Measurements from ENCODE around the gene IL1RL2.

IL1RL2 gene

DNA sequence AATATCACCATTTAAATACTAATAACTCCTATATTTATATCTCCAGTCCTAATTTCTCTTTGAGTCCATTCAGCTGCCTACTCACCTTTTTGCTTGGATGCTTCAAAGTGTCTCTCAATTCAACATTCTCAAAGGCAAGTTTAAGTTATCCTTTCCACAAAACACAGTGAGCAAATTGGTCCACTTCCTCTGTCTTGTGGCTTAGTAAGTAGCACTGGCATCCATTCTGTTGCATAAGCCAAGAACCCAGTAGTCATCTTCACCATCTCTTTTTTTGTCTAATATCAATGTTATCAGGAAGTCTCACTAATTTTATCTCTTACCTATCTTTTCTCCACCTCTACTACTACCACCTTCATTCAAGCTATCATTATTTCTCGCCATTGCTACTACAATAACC is 97.2 kb downstream of the IL1RL2 start:
- Mint-ChIP-seq H3K4me3 (no peak overlapping the region), H3K9me3 (no peaks in the 10 kb centered on the region), H3K36me3 (ENCODE audit: low read depth) (no peaks in the 10 kb centered on the region), H3K27me3 (peaks cover 34% of the 10 kb centered on the region), H3K27ac (no peak overlapping the region), H3K4me1 (ENCODE audit: low read depth) (peaks cover 8% of the 10 kb centered on the region)
- intact Hi-C loops (cut with micrococcal nuclease) = no loop called here

GRCh38 chr2:102284611-102285010 is 97.8 kb downstream of the IL1RL2 start:
- no peak overlapping the region for H3K27ac Mint-ChIP-seq
- H3K36me3 Mint-ChIP-seq (ENCODE audit: low read depth) = no peaks in the 10 kb centered on the region
- no peaks in the 10 kb centered on the region for H3K9me3 Mint-ChIP-seq
- peaks cover 38% of the 10 kb centered on the region for H3K27me3 Mint-ChIP-seq
- no peak overlapping the region for H3K4me3 Mint-ChIP-seq
- H3K4me1 Mint-ChIP-seq (ENCODE audit: low read depth) = peaks cover 6% of the 10 kb centered on the region
- intact Hi-C loops (cut with micrococcal nuclease) = no loop called here

- H3K27me3 Mint-ChIP-seq = peaks cover 38% of the 10 kb centered on the region
- no peak overlapping the region for H3K4me3 Mint-ChIP-seq
- no peak overlapping the region for H3K27ac Mint-ChIP-seq
- intact Hi-C loops (cut with micrococcal nuclease) = no loop called here
- H3K4me1 Mint-ChIP-seq (ENCODE audit: low read depth) = peaks cover 6% of the 10 kb centered on the region
- no peaks in the 10 kb centered on the region for H3K9me3 Mint-ChIP-seq
- H3K36me3 Mint-ChIP-seq (ENCODE audit: low read depth) = no peaks in the 10 kb centered on the region
Observed at GRCh38 chr2:102285368-102285767, 98.5 kb downstream of the IL1RL2 start.

GRCh38 chr2:102286041-102286440 is 99.2 kb downstream of the IL1RL2 start:
- Mint-ChIP-seq H3K4me1 (ENCODE audit: low read depth) (peaks cover 11% of the 10 kb centered on the region), H3K9me3 (no peaks in the 10 kb centered on the region), H3K36me3 (ENCODE audit: low read depth) (no peaks in the 10 kb centered on the region), H3K27ac (no peak overlapping the region), H3K4me3 (no peak overlapping the region), H3K27me3 (peaks cover 36% of the 10 kb centered on the region)
- intact Hi-C loops (cut with micrococcal nuclease) = no loop called here

GRCh38 chr2:102289129-102289528 is 102.3 kb downstream of the IL1RL2 start:
- Mint-ChIP-seq H3K27me3 (peaks cover 44% of the 10 kb centered on the region), H3K9me3 (no peaks in the 10 kb centered on the region), H3K4me3 (no peak overlapping the region), H3K36me3 (ENCODE audit: low read depth) (no peaks in the 10 kb centered on the region), H3K4me1 (ENCODE audit: low read depth) (peaks cover 35% of the 10 kb centered on the region), H3K27ac (no peak overlapping the region)
- intact Hi-C loops (cut with micrococcal nuclease) = no loop called here
